K562 (cell line): Measurements from ENCODE around the gene TLE6. TPM values are rescaled to one million over a fixed set of nuclear protein-coding genes. Genes with fewer than 3 reads are reported as not detected.

ENCODE experiments used
- ADNP ChIP-seq: fragments of 200-800 bp; sonication (Bioruptor generic); IDR thresholded peaks from 2 replicates; pipeline ENCODE4 v1.6.1; 2016; ENCODE audit warnings: missing genetic modification characterization, missing compliant biosample characterization
- ASH1L ChIP-seq: fragments of 450-650 bp; IDR thresholded peaks from 2 replicates; pipeline ENCODE4 v1.6.1; 2018; ENCODE audit warnings: borderline replicate concordance, mild to moderate bottlenecking, low read depth; ENCODE audit not compliant: partially characterized antibody
- CBFA2T3 ChIP-seq: fragments of 450-650 bp; IDR thresholded peaks from 2 replicates; pipeline ENCODE4 v1.6.1; 2017
- CCNT2 ChIP-seq: IDR thresholded peaks from 2 replicates; pipeline ENCODE4 v1.6.1; 2011; ENCODE audit warnings: borderline replicate concordance, low read depth, mild to moderate bottlenecking, moderate library complexity, mixed read lengths, low read length; ENCODE audit not compliant: insufficient read length; ENCODE audit errors: extremely low read depth
- CHD2 ChIP-seq: IDR thresholded peaks from 2 replicates; pipeline ENCODE4 v1.6.1; 2011; ENCODE audit warnings: low read depth, low read length
- EZH2 ChIP-seq: IDR thresholded peaks from 2 replicates; pipeline ENCODE4 v1.6.1; 2012; ENCODE audit warnings: low read depth, mild to moderate bottlenecking, inconsistent platforms, low read length, borderline replicate concordance
- FOXK1 ChIP-seq: sonication (generic); formaldehyde crosslinking; IDR thresholded peaks from 2 replicates; pipeline ENCODE4 v1.8.0; 2022; ENCODE audit warnings: missing genetic modification reagents, mild to moderate bottlenecking, borderline replicate concordance
- HES1 ChIP-seq: fragments of 450-650 bp; IDR thresholded peaks from 2 replicates; pipeline ENCODE4 v1.6.1; 2016; ENCODE audit warnings: low read depth, mild to moderate bottlenecking, moderate library complexity
- JUNB ChIP-seq: fragments of 450-650 bp; formaldehyde crosslinking; conservative IDR thresholded peaks from 2 replicates; pipeline ENCODE4 v1.4.0; 2020; ENCODE audit warnings: mild to moderate bottlenecking
- KAT7 ChIP-seq: sonication (generic); formaldehyde crosslinking; IDR thresholded peaks from 2 replicates; pipeline ENCODE4 v1.8.0; 2022; ENCODE audit warnings: missing genetic modification reagents, mild to moderate bottlenecking, borderline replicate concordance
- KLF6 ChIP-seq: fragments of 250-450 bp; sonication (Bioruptor Pico); IDR thresholded peaks from 2 replicates; pipeline ENCODE4 v1.4.0; 2020; ENCODE audit warnings: mild to moderate bottlenecking, moderate library complexity, borderline replicate concordance
- MED1 ChIP-seq: sonication (generic); formaldehyde crosslinking; IDR thresholded peaks from 2 replicates; pipeline ENCODE4 v1.8.1; 2023; ENCODE audit warnings: missing genetic modification reagents, borderline replicate concordance
- NCOA4 ChIP-seq: fragments of 450-650 bp; IDR thresholded peaks from 2 replicates; pipeline ENCODE4 v1.6.1; 2018; ENCODE audit warnings: mild to moderate bottlenecking; ENCODE audit not compliant: partially characterized antibody
- SIRT6 ChIP-seq: IDR thresholded peaks from one replicate; pipeline ENCODE4 v1.6.1; 2012; ENCODE audit warnings: low read depth, mild to moderate bottlenecking, control low read depth, inconsistent platforms, low read length, moderate library complexity
- SMARCC2 ChIP-seq: fragments of 450-650 bp; IDR thresholded peaks from 2 replicates; pipeline ENCODE4 v1.6.1; 2017; ENCODE audit warnings: antibody characterized with exemption, moderate library complexity, mild to moderate bottlenecking, low read depth
- STAG1 ChIP-seq: sonication (generic); formaldehyde crosslinking; IDR thresholded peaks from 2 replicates; pipeline ENCODE4 v1.5.0; 2020; ENCODE audit warnings: missing genetic modification reagents, borderline replicate concordance
- TARDBP ChIP-seq: fragments of 450-650 bp; IDR thresholded peaks from 2 replicates; pipeline ENCODE4 v1.6.1; 2016
- TCF3 ChIP-seq: sonication (generic); formaldehyde crosslinking; IDR thresholded peaks from 2 replicates; pipeline ENCODE4 v1.4.0; 2020; ENCODE audit warnings: mild to moderate bottlenecking, missing genetic modification reagents
- ZNF121 ChIP-seq: sonication (generic); formaldehyde crosslinking; conservative IDR thresholded peaks from 2 replicates; pipeline ENCODE4 v1.8.0; 2022; ENCODE audit warnings: missing genetic modification reagents
- ZNF184 ChIP-seq: sonication (generic); formaldehyde crosslinking; IDR thresholded peaks from 2 replicates; pipeline ENCODE4 v1.5.0; 2020; ENCODE audit warnings: missing genetic modification reagents
- ZNF408 ChIP-seq: fragments of 250-450 bp; sonication (Bioruptor Pico); IDR thresholded peaks from 2 replicates; pipeline ENCODE4 v1.4.0; 2020; ENCODE audit warnings: low read depth, mild to moderate bottlenecking, moderate library complexity
- polyA plus RNA-seq, 8 experiments: library from polyadenylated mRNA; depleted of rRNA in 4 of 8; stranded (reverse) in 5 of 8; unstranded in 3 of 8; fragments of >200 nt; fragmentation: Nextera tagmentation in 2 of 8; fragmentation: Illumina TruSeq in 1 of 8; extraction: Ambion mirVana in 2 of 8; extraction: Trizol in 1 of 8; gene quantifications; 2 replicates each; pipeline versions ENCODE4 v1.2.1 to v1.2.3, GENCODE V29; 2011 to 2014; ENCODE audit warnings: inconsistent platforms in 1 of 8, missing spikeins in 1 of 8
- total RNA-seq, 7 experiments: library from RNA; depleted of rRNA in 6 of 7; stranded (reverse); fragments of >200 nt in 6 of 7; fragmentation: Illumina TruSeq in 2 of 7; extraction: Trizol in 2 of 7; gene quantifications; 2 replicates each; pipeline versions ENCODE4 v1.2.1 to v1.2.3, GENCODE V29; 2011 to 2021; ENCODE audit warnings: low replicate concordance in 1 of 7
- TF ChIP-seq, protein P1 (sequence below): fragments of 250-450 bp; sonication (Bioruptor Pico); IDR thresholded peaks from 2 replicates; pipeline ENCODE4 v1.4.0; 2020
- TF ChIP-seq, protein P2 (sequence below): fragments of 250-450 bp; sonication (Bioruptor Pico); IDR thresholded peaks from 2 replicates; pipeline ENCODE4 v1.4.0; 2020; ENCODE audit warnings: mild to moderate bottlenecking, moderate library complexity

The TLE6 gene
- total and polyA plus RNA-seq, 9 of the 15 experiments (the other 6 are each of a cell fraction or from before 2014, with no cell fraction given): 1.1 to 6.1 (median 2.5) TPM

- TF ChIP-seq, protein P1, sequence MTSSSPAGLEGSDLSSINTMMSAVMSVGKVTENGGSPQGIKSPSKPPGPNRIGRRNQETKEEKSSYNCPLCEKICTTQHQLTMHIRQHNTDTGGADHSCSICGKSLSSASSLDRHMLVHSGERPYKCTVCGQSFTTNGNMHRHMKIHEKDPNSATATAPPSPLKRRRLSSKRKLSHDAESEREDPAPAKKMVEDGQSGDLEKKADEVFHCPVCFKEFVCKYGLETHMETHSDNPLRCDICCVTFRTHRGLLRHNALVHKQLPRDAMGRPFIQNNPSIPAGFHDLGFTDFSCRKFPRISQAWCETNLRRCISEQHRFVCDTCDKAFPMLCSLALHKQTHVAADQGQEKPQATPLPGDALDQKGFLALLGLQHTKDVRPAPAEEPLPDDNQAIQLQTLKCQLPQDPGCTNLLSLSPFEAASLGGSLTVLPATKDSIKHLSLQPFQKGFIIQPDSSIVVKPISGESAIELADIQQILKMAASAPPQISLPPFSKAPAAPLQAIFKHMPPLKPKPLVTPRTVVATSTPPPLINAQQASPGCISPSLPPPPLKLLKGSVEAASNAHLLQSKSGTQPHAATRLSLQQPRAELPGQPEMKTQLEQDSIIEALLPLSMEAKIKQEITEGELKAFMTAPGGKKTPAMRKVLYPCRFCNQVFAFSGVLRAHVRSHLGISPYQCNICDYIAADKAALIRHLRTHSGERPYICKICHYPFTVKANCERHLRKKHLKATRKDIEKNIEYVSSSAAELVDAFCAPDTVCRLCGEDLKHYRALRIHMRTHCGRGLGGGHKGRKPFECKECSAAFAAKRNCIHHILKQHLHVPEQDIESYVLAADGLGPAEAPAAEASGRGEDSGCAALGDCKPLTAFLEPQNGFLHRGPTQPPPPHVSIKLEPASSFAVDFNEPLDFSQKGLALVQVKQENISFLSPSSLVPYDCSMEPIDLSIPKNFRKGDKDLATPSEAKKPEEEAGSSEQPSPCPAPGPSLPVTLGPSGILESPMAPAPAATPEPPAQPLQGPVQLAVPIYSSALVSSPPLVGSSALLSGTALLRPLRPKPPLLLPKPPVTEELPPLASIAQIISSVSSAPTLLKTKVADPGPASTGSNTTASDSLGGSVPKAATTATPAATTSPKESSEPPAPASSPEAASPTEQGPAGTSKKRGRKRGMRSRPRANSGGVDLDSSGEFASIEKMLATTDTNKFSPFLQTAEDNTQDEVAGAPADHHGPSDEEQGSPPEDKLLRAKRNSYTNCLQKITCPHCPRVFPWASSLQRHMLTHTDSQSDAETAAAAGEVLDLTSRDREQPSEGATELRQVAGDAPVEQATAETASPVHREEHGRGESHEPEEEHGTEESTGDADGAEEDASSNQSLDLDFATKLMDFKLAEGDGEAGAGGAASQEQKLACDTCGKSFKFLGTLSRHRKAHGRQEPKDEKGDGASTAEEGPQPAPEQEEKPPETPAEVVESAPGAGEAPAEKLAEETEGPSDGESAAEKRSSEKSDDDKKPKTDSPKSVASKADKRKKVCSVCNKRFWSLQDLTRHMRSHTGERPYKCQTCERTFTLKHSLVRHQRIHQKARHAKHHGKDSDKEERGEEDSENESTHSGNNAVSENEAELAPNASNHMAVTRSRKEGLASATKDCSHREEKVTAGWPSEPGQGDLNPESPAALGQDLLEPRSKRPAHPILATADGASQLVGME (CRISPR knock-in tag): no peak
- TF ChIP-seq CBFA2T3 (no peak), SIRT6 (no peak), ZNF408 (no peak), CCNT2 (peak; percentile 48), ZNF121 (CRISPR knock-in tag) (no peak), FOXK1 (CRISPR knock-in tag) (no peak), JUNB (CRISPR knock-in tag) (no peak), KAT7 (CRISPR knock-in tag) (no peak), HES1 (0 out of 2 replicates have a peak, but pooled peaks have one; percentile 32), CHD2 (peak; percentile 82), ASH1L (peak; percentile 90), MED1 (CRISPR knock-in tag) (no peak), ADNP (tag) (peak; percentile 100), STAG1 (CRISPR knock-in tag) (no peak), SMARCC2 (no peak), EZH2 (no peak), ZNF184 (CRISPR knock-in tag) (no peak), TARDBP (no peak), TCF3 (CRISPR knock-in tag) (no peak; the same call in 1 of the 2 replicates), KLF6 (CRISPR knock-in tag) (no peak), NCOA4 (no peak)
- TF ChIP-seq, protein P2, sequence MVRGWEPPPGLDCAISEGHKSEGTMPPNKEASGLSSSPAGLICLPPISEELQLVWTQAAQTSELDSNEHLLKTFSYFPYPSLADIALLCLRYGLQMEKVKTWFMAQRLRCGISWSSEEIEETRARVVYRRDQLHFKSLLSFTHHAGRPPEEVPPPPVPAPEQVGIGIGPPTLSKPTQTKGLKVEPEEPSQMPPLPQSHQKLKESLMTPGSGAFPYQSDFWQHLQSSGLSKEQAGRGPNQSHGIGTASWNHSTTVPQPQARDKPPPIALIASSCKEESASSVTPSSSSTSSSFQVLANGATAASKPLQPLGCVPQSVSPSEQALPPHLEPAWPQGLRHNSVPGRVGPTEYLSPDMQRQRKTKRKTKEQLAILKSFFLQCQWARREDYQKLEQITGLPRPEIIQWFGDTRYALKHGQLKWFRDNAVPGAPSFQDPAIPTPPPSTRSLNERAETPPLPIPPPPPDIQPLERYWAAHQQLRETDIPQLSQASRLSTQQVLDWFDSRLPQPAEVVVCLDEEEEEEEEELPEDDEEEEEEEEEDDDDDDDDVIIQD (CRISPR knock-in tag): no peak
Measured at GRCh38 chr19:3035542-3036118, 58.3 kb downstream of the TLE6 start (continued).
